ENCODE data around the gene LMO7. TPM values are rescaled to one million over a fixed set of nuclear protein-coding genes. Genes with fewer than 3 reads are reported as not detected.

Gene LMO7
- total RNA-seq, 4 donors from 2014 or later: 87.0 to 293 (median 187) TPM

DNA sequence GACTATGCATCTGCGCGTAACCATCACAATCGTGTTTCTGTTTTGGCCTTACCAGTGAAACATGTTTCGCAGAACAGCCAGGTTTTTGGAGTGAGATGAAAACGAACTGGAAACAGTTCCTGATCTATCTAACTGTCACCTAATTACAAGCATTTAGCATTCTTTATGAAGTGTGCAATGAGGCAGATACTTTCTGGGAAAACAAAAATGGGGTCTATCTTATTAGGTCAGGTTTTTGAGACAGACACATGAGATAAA is 182.8 kb downstream of the LMO7 start:
- DNase-seq: no peak
- Histone ChIP-seq H3K4me1 (peaks cover 0 to 13% (median 0%) of the 10 kb centered on the region in 3 donors), H3K27me3 (no peaks in the 10 kb centered on the region), H3K4me3 (no peak overlapping the region), H3K27ac (no peak overlapping the region), H3K36me3 (peaks cover 0 to 47% (median 0%) of the 10 kb centered on the region in 3 donors), H3K9me3 (no peaks in the 10 kb centered on the region)
- 90 to 91% methylated on average over 5 of the region's 5 CpGs for WGBS, 2 donors
- TF ChIP-seq POLR2A (IDR thresholded peaks at IDR 0.05): no peak
- no peak for TF ChIP-seq CTCF (IDR thresholded peaks at IDR 0.05)
- intact Hi-C loops (cut with DNase I): no loop called here

DNA sequence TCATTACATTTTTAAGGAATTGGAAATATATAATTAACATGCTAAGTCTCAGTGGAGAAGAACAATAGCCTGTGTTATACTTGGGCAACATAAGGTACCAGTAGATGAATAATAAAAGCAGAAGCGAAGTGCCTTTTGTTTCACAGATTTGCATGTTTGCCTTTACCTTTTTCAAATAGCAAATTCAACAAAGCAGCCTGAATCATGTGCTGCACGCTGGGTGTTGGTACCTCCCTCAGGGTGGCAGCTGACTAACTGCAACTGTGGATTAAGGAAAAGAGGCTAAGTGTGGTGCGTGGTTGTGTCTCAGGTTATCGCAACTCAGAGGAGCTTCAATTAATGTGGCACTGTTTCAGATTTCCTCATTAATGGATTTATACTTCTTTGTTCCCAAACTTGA is 189.0 kb downstream of the LMO7 start:
- TF ChIP-seq CTCF (IDR thresholded peaks at IDR 0.05) (no peak), POLR2A (IDR thresholded peaks at IDR 0.05) (no peak)
- Histone ChIP-seq H3K4me3 (no peak overlapping the region), H3K4me1 (peaks cover 0 to 14% (median 0%) of the 10 kb centered on the region in 3 donors), H3K36me3 (peaks cover 0 to 56% (median 0%) of the 10 kb centered on the region in 3 donors), H3K9me3 (no peaks in the 10 kb centered on the region), H3K27ac (no peak overlapping the region), H3K27me3 (no peaks in the 10 kb centered on the region)
- intact Hi-C loops (cut with DNase I): no loop called here
- 49 to 63% methylated on average over 4 of the region's 4 CpGs for WGBS, 2 donors
- DNase-seq: no peak

- Histone ChIP-seq H3K27ac (no peak overlapping the region), H3K9me3 (no peaks in the 10 kb centered on the region), H3K4me3 (no peak overlapping the region), H3K36me3 (peaks cover 0 to 55% (median 0%) of the 10 kb centered on the region in 3 donors), H3K27me3 (no peaks in the 10 kb centered on the region), H3K4me1 (peaks cover 0 to 13% (median 0%) of the 10 kb centered on the region in 3 donors)
- WGBS, 2 donors: 94% methylated on average over 2 of the region's 2 CpGs
- intact Hi-C loops (cut with DNase I): no loop called here
- no peak for TF ChIP-seq CTCF (IDR thresholded peaks at IDR 0.05)
- TF ChIP-seq POLR2A (IDR thresholded peaks at IDR 0.05): no peak
- DNase-seq: no peak
These were observed 189.5 kb downstream of the LMO7 start for GRCh38 chr13:75825594-75825993.

DNA sequence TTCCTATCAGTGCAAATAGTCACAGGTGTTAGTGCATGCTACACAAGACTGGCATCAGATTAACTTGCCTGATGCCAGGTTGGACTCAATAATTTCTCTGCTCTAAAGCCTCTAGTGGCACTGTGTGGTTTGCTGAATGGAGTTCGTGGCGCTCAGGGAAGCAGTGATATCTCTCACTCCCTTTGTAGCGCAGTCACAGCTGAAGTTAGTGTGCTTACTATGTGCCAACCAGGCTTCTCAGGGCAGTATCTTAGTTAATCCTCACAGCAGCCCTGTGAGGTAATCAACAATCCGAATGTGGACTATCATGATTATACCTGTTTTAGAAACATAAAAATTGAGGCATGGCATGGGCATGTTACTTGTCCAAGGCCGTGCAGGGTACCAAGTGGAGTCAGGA is 190.3 kb downstream of the LMO7 start:
- 95 to 100% methylated on average over 3 to 5 of the region's 5 CpGs for WGBS, 2 donors
- H3K27me3 ChIP-seq: no peaks in the 10 kb centered on the region
- TF ChIP-seq CTCF (IDR thresholded peaks at IDR 0.05) (no peak), POLR2A (IDR thresholded peaks at IDR 0.05) (no peak)

GRCh38 chr13:75829830-75830229 is 193.7 kb downstream of the LMO7 start:
- WGBS, 2 donors: 90 to 92% methylated on average over 1 of the region's 1 CpG
- intact Hi-C loops (cut with DNase I): no loop called here
- no peak overlapping the region for H3K27ac ChIP-seq
- peaks cover 0 to 13% (median 0%) of the 10 kb centered on the region in 3 donors for H3K4me1 ChIP-seq
- no peak for TF ChIP-seq POLR2A (IDR thresholded peaks at IDR 0.05)
- TF ChIP-seq CTCF (IDR thresholded peaks at IDR 0.05): no peak
- no peaks in the 10 kb centered on the region for H3K27me3 ChIP-seq
- H3K9me3 ChIP-seq: no peaks in the 10 kb centered on the region
- H3K36me3 ChIP-seq: peaks cover 0 to 39% (median 0%) of the 10 kb centered on the region in 3 donors
- no peak overlapping the region for H3K4me3 ChIP-seq
- DNase-seq: no peak

More for the DNA sequence above, 190.3 kb downstream of the LMO7 start:
- intact Hi-C loops (cut with DNase I): no loop called here
- no peak for DNase-seq
- peaks cover 0 to 53% (median 0%) of the 10 kb centered on the region in 3 donors for H3K36me3 ChIP-seq
- no peak overlapping the region for H3K27ac ChIP-seq
- no peak overlapping the region for H3K4me3 ChIP-seq
- H3K9me3 ChIP-seq: no peaks in the 10 kb centered on the region
- H3K4me1 ChIP-seq: peaks cover 0 to 13% (median 0%) of the 10 kb centered on the region in 3 donors
